VCaP (cell line): ENCODE data around the gene CAMSAP2.

Source experiments
- H3K27ac ChIP-seq: fragments of 450-650 bp; 2 replicates; pipeline ENCODE4 v1.5.1; 2017
- CTCF ChIP-seq: fragments of 450-650 bp; conservative IDR thresholded peaks from 2 replicates; pipeline ENCODE4 v1.5.1; 2017; ENCODE audit warnings: mild to moderate bottlenecking, moderate library complexity

CAMSAP2 gene

GRCh38 chr1:200886594-200886993 lies 147.9 kb downstream of the CAMSAP2 start:
- TF ChIP-seq CTCF = no peak
- H3K27ac ChIP-seq = no peak overlapping the region

GRCh38 chr1:200887036-200887435 lies 148.3 kb downstream of the CAMSAP2 start:
- H3K27ac ChIP-seq = no peak overlapping the region
- TF ChIP-seq CTCF = no peak

GRCh38 chr1:200887772-200888348 lies 149.2 kb downstream of the CAMSAP2 start:
- TF ChIP-seq CTCF = no peak
- no peak overlapping the region for H3K27ac ChIP-seq

- no peak for TF ChIP-seq CTCF
- H3K27ac ChIP-seq = no peak overlapping the region
Measured at GRCh38 chr1:200888349-200888838, 149.7 kb downstream of the CAMSAP2 start.

- no peak for TF ChIP-seq CTCF
- H3K27ac ChIP-seq = no peak overlapping the region
Measured at GRCh38 chr1:200889571-200889970, 150.9 kb downstream of the CAMSAP2 start.

GRCh38 chr1:200890027-200890426 lies 151.3 kb downstream of the CAMSAP2 start:
- no peak overlapping the region for H3K27ac ChIP-seq
- no peak for TF ChIP-seq CTCF

- peak overlapping the region; percentile 71 for H3K27ac ChIP-seq
- peak; percentile 70 for TF ChIP-seq CTCF
Measured at GRCh38 chr1:200890818-200891773, 152.4 kb downstream of the CAMSAP2 start.
